GM12801 (cell line): ENCODE results near the gene CTDSPL.

Experiments
- TF ChIP-seq, protein P1 (sequence below): IDR thresholded peaks from one replicate; pipeline ENCODE4 v1.5.1; 2011; ENCODE audit warnings: control low read depth; ENCODE audit not compliant: insufficient read length; ENCODE audit errors: extremely low read depth

CTDSPL gene

GRCh38 chr3:37941608-37942508 is 80.2 kb downstream of the CTDSPL start:
- TF ChIP-seq, protein P1, sequence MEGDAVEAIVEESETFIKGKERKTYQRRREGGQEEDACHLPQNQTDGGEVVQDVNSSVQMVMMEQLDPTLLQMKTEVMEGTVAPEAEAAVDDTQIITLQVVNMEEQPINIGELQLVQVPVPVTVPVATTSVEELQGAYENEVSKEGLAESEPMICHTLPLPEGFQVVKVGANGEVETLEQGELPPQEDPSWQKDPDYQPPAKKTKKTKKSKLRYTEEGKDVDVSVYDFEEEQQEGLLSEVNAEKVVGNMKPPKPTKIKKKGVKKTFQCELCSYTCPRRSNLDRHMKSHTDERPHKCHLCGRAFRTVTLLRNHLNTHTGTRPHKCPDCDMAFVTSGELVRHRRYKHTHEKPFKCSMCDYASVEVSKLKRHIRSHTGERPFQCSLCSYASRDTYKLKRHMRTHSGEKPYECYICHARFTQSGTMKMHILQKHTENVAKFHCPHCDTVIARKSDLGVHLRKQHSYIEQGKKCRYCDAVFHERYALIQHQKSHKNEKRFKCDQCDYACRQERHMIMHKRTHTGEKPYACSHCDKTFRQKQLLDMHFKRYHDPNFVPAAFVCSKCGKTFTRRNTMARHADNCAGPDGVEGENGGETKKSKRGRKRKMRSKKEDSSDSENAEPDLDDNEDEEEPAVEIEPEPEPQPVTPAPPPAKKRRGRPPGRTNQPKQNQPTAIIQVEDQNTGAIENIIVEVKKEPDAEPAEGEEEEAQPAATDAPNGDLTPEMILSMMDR, result no peak

- TF ChIP-seq, protein P1, result no peak
Observed at GRCh38 chr3:37942646-37943045, 81.0 kb downstream of the CTDSPL start.

DNA sequence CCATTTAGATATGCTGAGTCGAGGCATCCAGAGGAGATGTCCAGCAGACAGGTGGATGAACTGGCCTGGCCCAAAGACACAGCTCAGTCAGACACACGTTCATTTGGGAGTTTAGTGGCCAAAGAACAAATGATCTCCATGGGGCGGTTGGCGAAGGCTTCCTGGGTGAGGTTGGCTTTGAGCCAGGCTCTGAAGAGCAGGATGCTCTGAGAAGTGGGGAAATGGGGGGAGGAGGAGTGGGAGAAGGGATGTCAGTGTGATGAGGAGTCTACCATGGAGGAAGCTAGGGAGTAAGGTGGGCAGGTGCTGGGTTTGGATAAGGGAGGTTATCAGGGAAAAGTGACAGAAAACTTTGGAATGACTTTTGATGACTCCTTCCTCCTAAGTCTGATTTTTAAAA is 81.4 kb downstream of the CTDSPL start:
- TF ChIP-seq, protein P1, result no peak

DNA sequence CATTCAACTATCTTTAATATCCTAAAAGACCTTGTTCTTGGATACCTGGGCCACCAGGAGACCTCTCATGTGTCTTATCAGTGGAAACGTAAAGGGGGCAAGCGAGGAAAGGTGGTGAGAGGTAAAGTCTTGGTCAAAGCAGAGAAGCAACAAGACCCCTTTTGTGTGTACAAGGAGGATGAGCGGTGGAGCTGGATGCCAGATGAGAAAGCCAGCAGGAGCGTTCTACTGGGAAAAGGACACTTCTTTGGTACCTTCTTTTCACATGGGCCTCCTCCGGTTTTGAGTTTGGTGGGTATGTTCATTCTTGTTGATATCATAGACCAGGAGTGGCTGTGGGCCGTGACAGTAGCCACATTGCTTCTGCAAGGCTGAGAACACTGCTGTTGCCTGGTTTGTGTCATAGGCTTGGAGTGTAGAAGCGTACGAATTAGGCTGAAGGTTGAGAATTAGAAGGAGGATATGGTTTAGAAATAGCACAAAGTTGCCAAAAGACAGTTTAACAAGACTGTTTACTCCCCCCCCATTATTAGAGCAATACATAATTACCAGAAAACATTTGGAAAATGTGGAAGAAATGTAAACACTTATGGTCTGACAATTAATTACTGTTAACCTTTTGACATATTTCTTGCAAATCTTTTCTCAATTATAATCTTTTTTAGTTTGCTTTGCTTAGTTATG is 82.1 kb downstream of the CTDSPL start:
- TF ChIP-seq, protein P1, result no peak

DNA sequence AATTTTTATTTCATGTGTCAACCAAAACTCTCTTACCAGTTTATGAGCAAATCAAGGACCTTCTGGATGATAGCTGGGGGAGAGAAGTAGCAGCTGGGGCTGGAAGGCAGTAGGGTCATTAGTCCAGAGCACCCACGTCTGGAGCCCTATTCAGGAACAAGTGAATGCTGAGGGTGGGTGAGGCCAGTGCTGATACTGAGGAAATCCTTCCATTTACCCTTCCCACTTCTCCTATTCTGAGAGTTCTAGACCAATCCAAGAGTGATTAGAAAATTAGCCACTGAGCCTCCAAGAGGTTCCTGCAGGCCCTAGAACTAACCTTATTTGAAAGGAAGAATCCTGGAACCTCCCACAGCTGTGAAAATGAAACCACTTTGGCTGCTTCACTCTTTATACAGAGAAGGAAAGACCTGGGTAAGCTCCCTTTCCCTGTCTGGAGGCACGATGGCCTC is 82.7 kb downstream of the CTDSPL start:
- TF ChIP-seq, protein P1, result no peak

- TF ChIP-seq, protein P1, result no peak
Observed at GRCh38 chr3:37945156-37945806, 83.6 kb downstream of the CTDSPL start.

DNA sequence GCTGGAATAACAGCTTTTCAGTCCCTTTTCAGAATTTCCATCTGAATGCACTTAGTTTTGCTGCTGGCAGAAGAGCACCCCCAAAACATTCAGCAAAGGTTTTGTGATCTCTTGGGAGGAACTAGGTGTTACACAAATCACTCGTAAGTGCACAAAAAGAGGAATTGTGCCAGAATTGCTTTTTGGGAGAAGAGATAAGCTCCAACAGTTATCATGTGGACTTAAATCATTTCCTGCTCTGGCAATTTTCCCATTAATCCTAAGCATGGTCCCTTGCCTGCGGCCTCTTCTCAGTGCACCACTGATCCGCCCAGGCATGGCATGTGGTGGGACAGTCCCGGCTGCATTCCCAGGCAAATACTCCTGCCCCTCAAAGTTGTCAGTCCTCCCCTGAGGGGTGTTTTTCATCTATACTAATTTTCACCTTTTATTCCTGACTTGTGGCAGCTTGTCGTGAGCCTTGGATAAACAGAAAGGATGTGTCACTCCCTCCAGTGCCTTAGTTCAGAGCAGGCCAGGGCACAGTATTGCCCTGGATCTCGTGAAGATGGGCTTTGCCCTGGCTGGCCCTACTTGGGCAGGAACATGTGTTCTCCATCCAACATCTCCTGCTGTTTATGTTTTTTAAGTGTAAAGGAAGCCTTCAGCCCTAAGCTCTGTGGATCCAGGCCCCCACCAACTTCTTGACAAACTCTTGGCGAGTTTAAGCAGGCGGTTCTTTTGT is 84.3 kb downstream of the CTDSPL start:
- TF ChIP-seq, protein P1, result no peak
